Vagina (tissue), 2 donors: Measurements from ENCODE around the gene NEDD4.
"Not testable (repeated sequence)": the region's sequence is repeated elsewhere in the genome, so short reads cannot be mapped to it uniquely, and the experiment has no call there.

Experiments used
- CTCF ChIP-seq, 3 experiments: fragments of 450-650 bp in 2 of 3; fragments of 200-600 bp in 1 of 3; sonication (generic) in 1 of 3; IDR thresholded peaks; one replicate each; pipeline ENCODE4 v1.5.1; 2017 to 2019; ENCODE audit warnings: antibody characterized with exemption in 3 of 3, mild to moderate bottlenecking in 2 of 3, moderate library complexity in 2 of 3
- POLR2A ChIP-seq, 2 donors: fragments of 450-650 bp; IDR thresholded peaks; one replicate each; pipeline ENCODE4 v1.6.1; 2017; ENCODE audit warnings: antibody characterized with exemption in 2 of 2, mild to moderate bottlenecking in 2 of 2, moderate library complexity in 2 of 2
- POLR2AphosphoS5 ChIP-seq, 2 donors: sonication (generic); formaldehyde crosslinking; IDR thresholded peaks; one replicate each; pipeline ENCODE4 v1.9.0; 2017; ENCODE audit warnings: antibody characterized with exemption in 2 of 2, mild to moderate bottlenecking in 2 of 2, low read depth in 1 of 2; ENCODE audit not compliant: insufficient read depth in 1 of 2

GRCh38 chr15:56023160-56023559 is 29.7 kb upstream of the NEDD4 start:
- TF ChIP-seq CTCF (IDR thresholded peaks at IDR 0.05); POLR2A (IDR thresholded peaks at IDR 0.05); POLR2AphosphoS5 (IDR thresholded peaks at IDR 0.05; ENCODE audit: insufficient read depth in 1 of 2, low read depth in 1 of 2): not testable (repeated sequence)
